WTC11 (cell line): ENCODE measurements around the gene TOX2. TPM values are rescaled to one million over a fixed set of nuclear protein-coding genes. Genes with fewer than 3 reads are reported as not detected.

ENCODE experiments used
- ATAC-seq: fragments of 200-7000 bp; cut with Tn5 transposase; 2 replicates; pipeline ENCODE4 v1.10.0; 2021; ENCODE audit warnings: mild to moderate bottlenecking, moderate library complexity
- CTCF ChIA-PET: fragments of 300-600 bp; sonication (Branson Sonifier 250); formaldehyde crosslinking; loops from one replicate; lab custom pipeline; 2021; ENCODE audit warnings: antibody characterized with exemption; lab: Charles Lee
- POLR2A ChIA-PET: fragments of 350-600 bp; sonication (Branson Sonifier 250); formaldehyde crosslinking; loops from one replicate; lab custom pipeline; 2021; ENCODE audit warnings: antibody characterized with exemption; lab: Charles Lee
- DNase-seq: peaks from one replicate; pipeline ENCODE4 v3.0.0; 2021; ENCODE audit warnings: low spot score
- H3K27ac Mint-ChIP-seq: 2 replicates; pipeline ENCODE4 v1.8.0; 2021; ENCODE audit warnings: mixed read lengths
- H3K27me3 Mint-ChIP-seq: 2 replicates; pipeline ENCODE4 v1.8.0; 2021; ENCODE audit warnings: low read depth, mild to moderate bottlenecking, moderate library complexity, mixed read lengths
- H3K36me3 Mint-ChIP-seq: 2 replicates; pipeline ENCODE4 v1.8.0; 2021; ENCODE audit warnings: mixed read lengths
- H3K4me1 Mint-ChIP-seq: 2 replicates; pipeline ENCODE4 v1.8.0; 2022; ENCODE audit warnings: mixed read lengths
- H3K4me3 Mint-ChIP-seq: 2 replicates; pipeline ENCODE4 v1.8.0; 2021; ENCODE audit warnings: mild to moderate bottlenecking, moderate library complexity, mixed read lengths
- H3K9me3 Mint-ChIP-seq: 2 replicates; pipeline ENCODE4 v1.8.0; 2021; ENCODE audit warnings: mixed read lengths
- ARID4B ChIP-seq: sonication (generic); formaldehyde crosslinking; IDR thresholded peaks from 2 replicates; pipeline ENCODE4 v1.8.0; 2023; ENCODE audit warnings: missing genetic modification reagents, mild to moderate bottlenecking, borderline replicate concordance
- EMX1 ChIP-seq: fragments of 250-450 bp; sonication (Bioruptor Pico); IDR thresholded peaks from 2 replicates; pipeline ENCODE4 v1.8.0; 2021; ENCODE audit warnings: mild to moderate bottlenecking
- ESRRA ChIP-seq: sonication (generic); formaldehyde crosslinking; IDR thresholded peaks from 2 replicates; pipeline ENCODE4 v1.8.1; 2022; ENCODE audit warnings: mild to moderate bottlenecking, missing genetic modification reagents, borderline replicate concordance
- FOXP1 ChIP-seq: sonication (generic); formaldehyde crosslinking; IDR thresholded peaks from 2 replicates; pipeline ENCODE4 v1.8.0; 2022; ENCODE audit warnings: missing genetic modification reagents, mild to moderate bottlenecking, moderate library complexity, borderline replicate concordance
- HMGXB4 ChIP-seq: sonication (generic); formaldehyde crosslinking; IDR thresholded peaks from 2 replicates; pipeline ENCODE4 v1.8.1; 2023; ENCODE audit warnings: mild to moderate bottlenecking, moderate library complexity, missing genetic modification reagents
- MLX ChIP-seq: sonication (generic); formaldehyde crosslinking; IDR thresholded peaks from 2 replicates; pipeline ENCODE4 v1.8.1; 2023; ENCODE audit warnings: mild to moderate bottlenecking, missing genetic modification reagents, moderate library complexity
- NFE2L1 ChIP-seq: sonication (generic); formaldehyde crosslinking; IDR thresholded peaks from 2 replicates; pipeline ENCODE4 v1.8.1; 2023; ENCODE audit warnings: missing genetic modification reagents
- NR3C1 ChIP-seq: sonication (generic); formaldehyde crosslinking; conservative IDR thresholded peaks from 2 replicates; pipeline ENCODE4 v1.8.1; 2023; ENCODE audit warnings: low read depth, mild to moderate bottlenecking, missing genetic modification reagents
- RELA ChIP-seq: sonication (generic); formaldehyde crosslinking; IDR thresholded peaks from 2 replicates; pipeline ENCODE4 v1.8.1; 2022; ENCODE audit warnings: missing genetic modification reagents, mild to moderate bottlenecking, borderline replicate concordance
- RORB ChIP-seq: fragments of 250-450 bp; sonication (Bioruptor Pico); IDR thresholded peaks from 2 replicates; pipeline ENCODE4 v1.9.0; 2021; ENCODE audit warnings: mild to moderate bottlenecking
- ZNF232 ChIP-seq: sonication (generic); formaldehyde crosslinking; IDR thresholded peaks from 2 replicates; pipeline ENCODE4 v1.8.0; 2022; ENCODE audit warnings: mild to moderate bottlenecking, missing genetic modification reagents
- ZNF263 ChIP-seq: sonication (generic); formaldehyde crosslinking; IDR thresholded peaks from 2 replicates; pipeline ENCODE4 v1.8.1; 2022; ENCODE audit warnings: low read depth, mild to moderate bottlenecking, moderate library complexity, missing genetic modification reagents
- ZNF423 ChIP-seq: fragments of 250-450 bp; sonication (Bioruptor Pico); IDR thresholded peaks from 2 replicates; pipeline ENCODE4 v2.1.2; 2022; ENCODE audit warnings: mild to moderate bottlenecking, moderate library complexity
- total RNA-seq: library from RNA; stranded (reverse); gene quantifications from 3 replicates; pipeline ENCODE4 v1.2.3, GENCODE V29; 2021
- TF ChIP-seq, protein P1 (sequence below): sonication (generic); formaldehyde crosslinking; IDR thresholded peaks from 2 replicates; pipeline ENCODE4 v1.8.1; 2023; ENCODE audit warnings: mild to moderate bottlenecking, missing genetic modification reagents
- TF ChIP-seq, protein P2 (sequence below): sonication (generic); formaldehyde crosslinking; IDR thresholded peaks from 2 replicates; pipeline ENCODE4 v1.8.1; 2022; ENCODE audit warnings: mild to moderate bottlenecking, moderate library complexity, missing genetic modification reagents
- TF ChIP-seq, protein P3 (sequence below): sonication (generic); formaldehyde crosslinking; conservative IDR thresholded peaks from 2 replicates; pipeline ENCODE4 v1.8.1; 2022; ENCODE audit warnings: mild to moderate bottlenecking, missing genetic modification reagents

Gene TOX2
- total RNA-seq, 1 experiment from 2014 or later, result 3.4 TPM

- TF ChIP-seq MLX (no peak), RELA (no peak), ESRRA (no peak), RORB (no peak), ZNF232 (CRISPR knock-in tag) (no peak), FOXP1 (0 out of 2 replicates have a peak, but pooled peaks have one; percentile 44)
- TF ChIP-seq, protein P1, sequence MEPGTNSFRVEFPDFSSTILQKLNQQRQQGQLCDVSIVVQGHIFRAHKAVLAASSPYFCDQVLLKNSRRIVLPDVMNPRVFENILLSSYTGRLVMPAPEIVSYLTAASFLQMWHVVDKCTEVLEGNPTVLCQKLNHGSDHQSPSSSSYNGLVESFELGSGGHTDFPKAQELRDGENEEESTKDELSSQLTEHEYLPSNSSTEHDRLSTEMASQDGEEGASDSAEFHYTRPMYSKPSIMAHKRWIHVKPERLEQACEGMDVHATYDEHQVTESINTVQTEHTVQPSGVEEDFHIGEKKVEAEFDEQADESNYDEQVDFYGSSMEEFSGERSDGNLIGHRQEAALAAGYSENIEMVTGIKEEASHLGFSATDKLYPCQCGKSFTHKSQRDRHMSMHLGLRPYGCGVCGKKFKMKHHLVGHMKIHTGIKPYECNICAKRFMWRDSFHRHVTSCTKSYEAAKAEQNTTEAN, result no peak
Measured at GRCh38 chr20:43915211-43916072, 790 bp downstream of the TOX2 start (continued).

DNA sequence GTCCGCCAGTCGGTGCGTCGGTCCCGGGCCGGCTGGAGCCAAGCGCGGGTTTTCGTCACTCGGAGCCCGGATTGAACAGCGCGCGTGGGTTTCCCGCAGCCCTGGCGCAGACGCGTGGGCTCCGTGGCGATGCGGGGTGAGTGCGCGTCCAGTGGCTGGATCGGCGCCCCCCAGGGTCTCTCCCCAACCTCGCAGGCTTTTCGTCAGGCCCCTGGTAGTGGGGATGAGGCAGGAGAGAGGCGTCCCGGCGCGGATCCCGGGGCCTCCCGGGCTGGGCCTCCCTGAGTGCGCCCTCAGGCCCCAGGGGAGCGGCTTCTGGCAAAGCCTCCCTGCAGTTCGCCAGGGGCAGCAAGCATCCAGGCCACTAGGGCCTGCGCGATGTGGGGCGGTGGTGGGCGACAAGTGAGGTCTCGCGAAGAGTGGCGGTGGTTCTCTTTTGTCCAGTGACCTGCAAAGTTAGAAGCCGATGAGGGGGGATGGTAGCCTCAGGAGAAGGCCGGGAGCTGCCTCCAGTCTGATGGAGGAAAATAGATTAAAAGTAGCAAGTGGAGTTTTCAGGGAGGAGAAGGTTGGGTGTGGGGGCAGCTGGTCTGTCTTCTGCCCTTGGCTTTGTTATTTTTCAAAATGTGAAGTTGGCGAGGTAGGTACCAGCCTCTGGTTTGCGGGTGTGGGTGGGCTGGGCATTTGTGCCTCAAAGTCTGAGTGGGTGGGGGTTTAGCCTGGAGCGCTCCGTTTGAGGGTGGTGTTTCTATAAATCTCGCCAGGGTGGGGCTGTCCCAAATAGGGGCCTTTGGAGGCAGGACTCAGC lies 1.6 kb downstream of the TOX2 start:
- Mint-ChIP-seq H3K27me3 (peaks cover 70% of the 10 kb centered on the region), H3K27ac (no peak overlapping the region), H3K36me3 (no peaks in the 10 kb centered on the region), H3K9me3 (peaks cover 19% of the 10 kb centered on the region), H3K4me1 (peaks cover 13% of the 10 kb centered on the region), H3K4me3 (peak overlapping the region; percentile 77)
- CTCF ChIA-PET, result no interaction called here
- ATAC-seq (peak; percentile 9), DNase-seq (peak; percentile 31)
- TF ChIP-seq EMX1 (CRISPR knock-in tag) (no peak), ARID4B (no peak), ZNF423 (CRISPR knock-in tag) (peak; percentile 57; the same call in 1 of the 2 replicates), ZNF263 (CRISPR knock-in tag) (no peak), NR3C1 (CRISPR knock-in tag) (no peak), NFE2L1 (CRISPR knock-in tag) (no peak), HMGXB4 (CRISPR knock-in tag) (peak; percentile 64; the same call in 1 of the 2 replicates)
- TF ChIP-seq, protein P2, sequence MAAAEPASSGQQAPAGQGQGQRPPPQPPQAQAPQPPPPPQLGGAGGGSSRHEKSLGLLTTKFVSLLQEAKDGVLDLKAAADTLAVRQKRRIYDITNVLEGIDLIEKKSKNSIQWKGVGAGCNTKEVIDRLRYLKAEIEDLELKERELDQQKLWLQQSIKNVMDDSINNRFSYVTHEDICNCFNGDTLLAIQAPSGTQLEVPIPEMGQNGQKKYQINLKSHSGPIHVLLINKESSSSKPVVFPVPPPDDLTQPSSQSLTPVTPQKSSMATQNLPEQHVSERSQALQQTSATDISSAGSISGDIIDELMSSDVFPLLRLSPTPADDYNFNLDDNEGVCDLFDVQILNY (CRISPR knock-in tag), result peak; percentile 26; the same call in 1 of the 2 replicates
- TF ChIP-seq, protein P3, sequence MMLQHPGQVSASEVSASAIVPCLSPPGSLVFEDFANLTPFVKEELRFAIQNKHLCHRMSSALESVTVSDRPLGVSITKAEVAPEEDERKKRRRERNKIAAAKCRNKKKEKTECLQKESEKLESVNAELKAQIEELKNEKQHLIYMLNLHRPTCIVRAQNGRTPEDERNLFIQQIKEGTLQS, result no peak
- POLR2A ChIA-PET, result no interaction called here
